ENCODE results near the gene FAM193B. TPM values are rescaled to one million over a fixed set of nuclear protein-coding genes. Genes with fewer than 3 reads are reported as not detected.
"Not testable (repeated sequence)": the region's sequence is repeated elsewhere in the genome, so short reads cannot be mapped to it uniquely, and the experiment has no call there.

Gene FAM193B
- total RNA-seq, 1 donor, result 32.6 TPM

DNA sequence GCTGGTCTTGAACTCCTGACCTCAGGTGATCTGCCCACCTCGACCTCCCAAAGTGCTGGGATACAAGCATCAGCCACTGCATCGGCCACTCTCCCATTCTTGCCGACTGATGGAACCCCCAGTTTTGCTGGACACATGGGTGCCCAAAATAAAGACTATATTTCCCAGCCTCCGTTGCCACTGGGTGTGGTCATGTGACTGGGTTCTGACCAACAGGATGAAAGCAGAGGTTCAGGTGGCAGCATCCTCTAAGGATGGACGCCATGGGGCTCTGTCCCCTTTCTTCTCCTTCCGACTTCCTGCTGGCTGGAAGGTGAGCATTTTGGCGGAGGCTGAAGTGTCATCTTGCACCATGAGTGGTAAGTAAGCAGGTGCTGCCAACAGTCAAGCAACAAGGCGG lies 67.2 kb downstream of the FAM193B start:
- Histone ChIP-seq H3K36me3 (ENCODE audit: insufficient read depth, low read length) (peaks cover 95% of the 10 kb centered on the region), H3K79me2 (ENCODE audit: insufficient read depth, low read length) (peaks cover 48% of the 10 kb centered on the region), H3K4me2 (ENCODE audit: insufficient read depth, low read length) (no peak overlapping the region), H3K27ac (ENCODE audit: low read depth, low read length) (no peak overlapping the region), H3K4me1 (ENCODE audit: insufficient read depth, low read length) (peaks cover 3% of the 10 kb centered on the region), H3K9me3 (ENCODE audit: low read depth, low read length) (no peaks in the 10 kb centered on the region), H3K4me3 (ENCODE audit: insufficient read depth, low read length) (no peak overlapping the region), H2AFZ (ENCODE audit: low read length) (no peak overlapping the region), H3K27me3 (ENCODE audit: insufficient read depth, low read length) (no peaks in the 10 kb centered on the region), H4K20me1 (ENCODE audit: insufficient read depth, low read length) (peaks cover 76% of the 10 kb centered on the region)
- TF ChIP-seq, protein P1, sequence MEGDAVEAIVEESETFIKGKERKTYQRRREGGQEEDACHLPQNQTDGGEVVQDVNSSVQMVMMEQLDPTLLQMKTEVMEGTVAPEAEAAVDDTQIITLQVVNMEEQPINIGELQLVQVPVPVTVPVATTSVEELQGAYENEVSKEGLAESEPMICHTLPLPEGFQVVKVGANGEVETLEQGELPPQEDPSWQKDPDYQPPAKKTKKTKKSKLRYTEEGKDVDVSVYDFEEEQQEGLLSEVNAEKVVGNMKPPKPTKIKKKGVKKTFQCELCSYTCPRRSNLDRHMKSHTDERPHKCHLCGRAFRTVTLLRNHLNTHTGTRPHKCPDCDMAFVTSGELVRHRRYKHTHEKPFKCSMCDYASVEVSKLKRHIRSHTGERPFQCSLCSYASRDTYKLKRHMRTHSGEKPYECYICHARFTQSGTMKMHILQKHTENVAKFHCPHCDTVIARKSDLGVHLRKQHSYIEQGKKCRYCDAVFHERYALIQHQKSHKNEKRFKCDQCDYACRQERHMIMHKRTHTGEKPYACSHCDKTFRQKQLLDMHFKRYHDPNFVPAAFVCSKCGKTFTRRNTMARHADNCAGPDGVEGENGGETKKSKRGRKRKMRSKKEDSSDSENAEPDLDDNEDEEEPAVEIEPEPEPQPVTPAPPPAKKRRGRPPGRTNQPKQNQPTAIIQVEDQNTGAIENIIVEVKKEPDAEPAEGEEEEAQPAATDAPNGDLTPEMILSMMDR (IDR thresholded peaks at IDR 0.05; ENCODE audit: extremely low read depth, low read depth, low read length), result no peak
- no peak for DNase-seq (ENCODE audit: insufficient read length, low spot score, missing footprints)

DNA sequence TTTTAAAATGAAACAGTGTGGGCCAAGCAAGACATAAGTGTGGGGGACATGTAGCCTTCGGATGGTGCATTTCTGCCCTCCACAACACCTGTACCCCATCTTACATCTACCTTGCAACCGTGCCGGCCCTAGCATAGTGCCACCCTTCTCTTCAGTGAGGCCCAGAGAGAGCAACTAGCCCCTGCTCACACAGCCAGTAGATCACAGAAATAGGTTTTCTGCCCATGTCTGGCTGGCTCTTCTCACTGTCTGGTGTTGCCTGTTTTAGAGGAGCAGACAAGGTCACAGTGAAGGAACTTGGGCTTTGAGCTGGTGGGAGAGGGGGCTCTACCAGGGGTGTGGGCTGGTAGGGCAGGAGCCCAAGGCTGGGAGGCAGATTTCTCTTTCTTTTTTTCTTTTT lies 68.1 kb downstream of the FAM193B start:
- no peak overlapping the region for H2AFZ ChIP-seq (ENCODE audit: low read length)
- no peak overlapping the region for H3K4me2 ChIP-seq (ENCODE audit: insufficient read depth, low read length)
- H3K27me3 ChIP-seq (ENCODE audit: insufficient read depth, low read length), result no peaks in the 10 kb centered on the region
- no peak for DNase-seq (ENCODE audit: insufficient read length, low spot score, missing footprints)
- no peaks in the 10 kb centered on the region for H3K9me3 ChIP-seq (ENCODE audit: low read depth, low read length)
- H4K20me1 ChIP-seq (ENCODE audit: insufficient read depth, low read length), result peaks cover 71% of the 10 kb centered on the region
- TF ChIP-seq, protein P1 (IDR thresholded peaks at IDR 0.05; ENCODE audit: extremely low read depth, low read depth, low read length), result no peak
- H3K27ac ChIP-seq (ENCODE audit: low read depth, low read length), result no peak overlapping the region
- peaks cover 96% of the 10 kb centered on the region for H3K36me3 ChIP-seq (ENCODE audit: insufficient read depth, low read length)
- H3K4me1 ChIP-seq (ENCODE audit: insufficient read depth, low read length), result peaks cover 5% of the 10 kb centered on the region
- H3K79me2 ChIP-seq (ENCODE audit: insufficient read depth, low read length), result peaks cover 41% of the 10 kb centered on the region
- no peak overlapping the region for H3K4me3 ChIP-seq (ENCODE audit: insufficient read depth, low read length)

DNA sequence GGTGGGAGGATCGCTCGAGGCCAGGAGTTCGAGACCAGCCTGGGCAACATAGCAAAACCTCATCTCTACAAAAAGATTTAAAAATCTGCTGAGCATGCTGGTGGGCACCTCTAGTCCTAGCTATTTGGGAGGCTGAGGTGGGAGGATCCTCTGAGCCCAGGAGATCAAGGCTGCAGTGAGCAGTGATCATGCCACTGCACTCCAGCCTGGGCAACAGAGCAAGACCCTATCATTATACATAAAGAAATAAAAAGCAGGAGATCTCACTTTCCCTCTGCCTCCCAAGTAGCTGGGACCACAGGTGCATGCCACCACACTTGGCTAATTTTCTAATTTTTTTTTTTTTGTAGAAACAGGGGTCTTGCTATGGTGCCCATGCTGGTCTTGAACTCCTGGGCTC lies 68.6 kb downstream of the FAM193B start:
- H3K27ac ChIP-seq (ENCODE audit: low read depth, low read length); H2AFZ ChIP-seq (ENCODE audit: low read length); H3K4me3 ChIP-seq (ENCODE audit: insufficient read depth, low read length); H3K27me3 ChIP-seq (ENCODE audit: insufficient read depth, low read length); DNase-seq (ENCODE audit: insufficient read length, low spot score, missing footprints); H3K9me3 ChIP-seq (ENCODE audit: low read depth, low read length); H3K4me2 ChIP-seq (ENCODE audit: insufficient read depth, low read length); H3K4me1 ChIP-seq (ENCODE audit: insufficient read depth, low read length): not testable (repeated sequence)
- Histone ChIP-seq H3K79me2 (ENCODE audit: insufficient read depth, low read length) (peaks cover 36% of the 10 kb centered on the region), H3K36me3 (ENCODE audit: insufficient read depth, low read length) (peaks cover 91% of the 10 kb centered on the region), H4K20me1 (ENCODE audit: insufficient read depth, low read length) (peaks cover 66% of the 10 kb centered on the region)

DNA sequence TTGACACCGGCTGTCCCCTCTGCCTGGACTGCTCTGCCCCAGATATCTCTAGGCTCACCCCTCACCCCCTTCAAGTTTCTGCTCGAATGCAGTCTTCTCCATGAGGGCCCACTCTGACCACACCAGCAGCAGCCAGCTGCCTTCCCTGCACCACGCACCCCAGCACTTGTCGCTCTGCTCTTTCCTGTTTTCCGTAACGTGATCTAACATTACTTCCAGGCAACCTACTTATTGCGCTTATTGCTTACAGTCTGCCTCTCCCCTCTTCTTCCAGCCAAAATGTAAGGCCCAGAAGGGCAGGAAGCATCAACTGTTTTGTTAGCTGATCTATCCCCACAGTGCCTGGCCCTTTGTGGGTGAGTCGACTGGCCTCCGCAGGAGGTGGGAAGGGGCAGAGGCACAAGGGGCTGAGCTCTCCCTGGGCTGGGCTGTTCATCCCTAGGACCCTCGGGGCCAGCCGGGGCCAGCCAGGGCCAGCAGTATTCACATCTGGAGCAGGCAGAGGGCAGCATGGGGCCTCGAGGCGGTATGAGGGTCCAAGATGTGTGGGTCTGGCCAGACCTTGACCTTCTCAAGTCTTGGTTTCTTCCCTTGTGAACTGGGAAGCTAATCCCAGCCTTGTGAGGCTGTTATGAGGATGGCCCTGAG lies 69.3 kb downstream of the FAM193B start:
- H2AFZ ChIP-seq (ENCODE audit: low read length), result no peak overlapping the region
- peaks cover 29% of the 10 kb centered on the region for H3K79me2 ChIP-seq (ENCODE audit: insufficient read depth, low read length)
- H3K36me3 ChIP-seq (ENCODE audit: insufficient read depth, low read length), result peaks cover 87% of the 10 kb centered on the region
- peaks cover 62% of the 10 kb centered on the region for H4K20me1 ChIP-seq (ENCODE audit: insufficient read depth, low read length)
- no peak overlapping the region for H3K4me2 ChIP-seq (ENCODE audit: insufficient read depth, low read length)
- H3K27ac ChIP-seq (ENCODE audit: low read depth, low read length), result no peak overlapping the region
- no peak overlapping the region for H3K4me3 ChIP-seq (ENCODE audit: insufficient read depth, low read length)
- DNase-seq (ENCODE audit: insufficient read length, low spot score, missing footprints), result no peak
- H3K4me1 ChIP-seq (ENCODE audit: insufficient read depth, low read length), result peaks cover 4% of the 10 kb centered on the region
- H3K27me3 ChIP-seq (ENCODE audit: insufficient read depth, low read length), result no peaks in the 10 kb centered on the region
- TF ChIP-seq, protein P1 (IDR thresholded peaks at IDR 0.05; ENCODE audit: extremely low read depth, low read depth, low read length), result no peak
- no peaks in the 10 kb centered on the region for H3K9me3 ChIP-seq (ENCODE audit: low read depth, low read length)

All from osteoblast (primary cell).